Measurements from ENCODE around the gene FST. TPM values are rescaled to one million over a fixed set of nuclear protein-coding genes. Genes with fewer than 3 reads are reported as not detected.

FST gene
- total RNA-seq, 2 donors from 2014 or later, result 63.5 to 91.6 TPM

- Histone ChIP-seq H3K9ac (ENCODE audit: extremely low read depth, low read length, poor library complexity, severe bottlenecking) (no peak overlapping the region), H3K27ac (ENCODE audit: low read depth, low read length) (no peak overlapping the region), H3K4me3 (ENCODE audit: low read length) (no peak overlapping the region), H3K36me3 (ENCODE audit: control insufficient read depth, insufficient read depth, low read length) (no peaks in the 10 kb centered on the region), H3K9me3 (ENCODE audit: control insufficient read depth, low read length) (no peaks in the 10 kb centered on the region), H3K27me3 (ENCODE audit: control insufficient read depth, insufficient read depth, low read length, poor library complexity, severe bottlenecking) (no peaks in the 10 kb centered on the region), H3K4me1 (ENCODE audit: control insufficient read depth, insufficient read depth, low read length) (peaks cover 2% of the 10 kb centered on the region)
- Mint-ChIP-seq H3K27me3 (ENCODE audit: insufficient read depth) (peaks cover 9% of the 10 kb centered on the region), H3K9me3 (no peaks in the 10 kb centered on the region), H3K36me3 (ENCODE audit: low read depth) (no peaks in the 10 kb centered on the region), H3K4me3 (no peak overlapping the region), H3K27ac (no peak overlapping the region), H3K4me1 (peaks cover 14% of the 10 kb centered on the region)
- TF ChIP-seq CTCF (conservative IDR thresholded peaks at IDR 0.05), result no peak
- no peak for DNase-seq
- 75% methylated on average over 1 of the region's 1 CpG; no CpG with 5 or more reads in 1 of the 2 experiments for WGBS, 2 experiments (ENCODE audit: insufficient coverage in 1 of 2, insufficient read length in 1 of 2)
Observed at GRCh38 chr5:53445569-53445968, 34.9 kb upstream of the FST start.

GRCh38 chr5:53446908-53447307 lies 33.5 kb upstream of the FST start:
- Mint-ChIP-seq H3K9me3 (no peaks in the 10 kb centered on the region), H3K4me3 (no peak overlapping the region), H3K4me1 (peaks cover 20% of the 10 kb centered on the region), H3K27ac (no peak overlapping the region), H3K36me3 (ENCODE audit: low read depth) (no peaks in the 10 kb centered on the region), H3K27me3 (ENCODE audit: insufficient read depth) (peaks cover 11% of the 10 kb centered on the region)
- Histone ChIP-seq H3K9ac (ENCODE audit: extremely low read depth, low read length, poor library complexity, severe bottlenecking) (no peak overlapping the region), H3K9me3 (ENCODE audit: control insufficient read depth, low read length) (no peaks in the 10 kb centered on the region), H3K4me1 (ENCODE audit: control insufficient read depth, insufficient read depth, low read length) (peaks cover 4% of the 10 kb centered on the region), H3K27ac (ENCODE audit: low read depth, low read length) (no peak overlapping the region), H3K4me3 (ENCODE audit: low read length) (no peak overlapping the region), H3K36me3 (ENCODE audit: control insufficient read depth, insufficient read depth, low read length) (no peaks in the 10 kb centered on the region), H3K27me3 (ENCODE audit: control insufficient read depth, insufficient read depth, low read length, poor library complexity, severe bottlenecking) (no peaks in the 10 kb centered on the region)
- no peak for DNase-seq
- TF ChIP-seq CTCF (conservative IDR thresholded peaks at IDR 0.05), result no peak
- 90 to 100% methylated on average over 1 to 2 of the region's 2 CpGs for WGBS, 2 experiments (ENCODE audit: insufficient coverage in 1 of 2, insufficient read length in 1 of 2)

GRCh38 chr5:53448851-53449250 lies 31.6 kb upstream of the FST start:
- Mint-ChIP-seq H3K4me1 (peaks cover 34% of the 10 kb centered on the region), H3K4me3 (no peak overlapping the region), H3K36me3 (ENCODE audit: low read depth) (no peaks in the 10 kb centered on the region), H3K27ac (no peak overlapping the region), H3K9me3 (no peaks in the 10 kb centered on the region), H3K27me3 (ENCODE audit: insufficient read depth) (peaks cover 11% of the 10 kb centered on the region)
- Histone ChIP-seq H3K4me3 (ENCODE audit: low read length) (no peak overlapping the region), H3K36me3 (ENCODE audit: control insufficient read depth, insufficient read depth, low read length) (no peaks in the 10 kb centered on the region), H3K4me1 (ENCODE audit: control insufficient read depth, insufficient read depth, low read length) (peaks cover 4% of the 10 kb centered on the region), H3K9me3 (ENCODE audit: control insufficient read depth, low read length) (no peaks in the 10 kb centered on the region), H3K27me3 (ENCODE audit: control insufficient read depth, insufficient read depth, low read length, poor library complexity, severe bottlenecking) (no peaks in the 10 kb centered on the region), H3K27ac (ENCODE audit: low read depth, low read length) (no peak overlapping the region), H3K9ac (ENCODE audit: extremely low read depth, low read length, poor library complexity, severe bottlenecking) (no peak overlapping the region)
- DNase-seq, result no peak
- TF ChIP-seq CTCF (conservative IDR thresholded peaks at IDR 0.05), result no peak
- WGBS, 2 experiments (ENCODE audit: insufficient coverage in 1 of 2, insufficient read length in 1 of 2), result no CpG with 5 or more reads among the region's 1 CpG

Measured in endodermal cell (in vitro differentiated cells).